Inflammatory macrophage treated with lipopolysaccharide for 4 hours (primary cell): Measurements from ENCODE around the gene DNM3.
A peak's percentile ranks its signal among the peaks of the same experiment; 100 is the strongest.
"Not testable (repeated sequence)": the region's sequence is repeated elsewhere in the genome, so short reads cannot be mapped to it uniquely, and the experiment has no call there.

Experiments
- DNase-seq: peaks from one replicate; pipeline ENCODE4 v3.0.0-alpha.2; 2020

Gene DNM3

GRCh38 chr1:172054172-172054571 is 212.9 kb downstream of the DNM3 start:
- DNase-seq = no peak

- DNase-seq = not testable (repeated sequence)
Measured at GRCh38 chr1:172055816-172056419, 214.6 kb downstream of the DNM3 start.

- no peak for DNase-seq
Measured at GRCh38 chr1:172068334-172068733, 227.0 kb downstream of the DNM3 start.

- DNase-seq = no peak
Measured at GRCh38 chr1:172069051-172069450, 227.8 kb downstream of the DNM3 start.

- no peak for DNase-seq
Measured at GRCh38 chr1:172069534-172069933, 228.2 kb downstream of the DNM3 start.

- DNase-seq = no peak
Measured at GRCh38 chr1:172070055-172070454, 228.8 kb downstream of the DNM3 start.

GRCh38 chr1:172071746-172072145 is 230.4 kb downstream of the DNM3 start:
- DNase-seq = no peak

- DNase-seq = not testable (repeated sequence)
Measured at GRCh38 chr1:172079859-172080258, 238.6 kb downstream of the DNM3 start.

GRCh38 chr1:172083191-172083590 is 241.9 kb downstream of the DNM3 start:
- no peak for DNase-seq

GRCh38 chr1:172084876-172085275 is 243.6 kb downstream of the DNM3 start:
- DNase-seq = no peak

GRCh38 chr1:172085317-172085716 is 244.0 kb downstream of the DNM3 start:
- DNase-seq = no peak

GRCh38 chr1:172086137-172086536 is 244.8 kb downstream of the DNM3 start:
- no peak for DNase-seq

GRCh38 chr1:172088256-172088655 is 247.0 kb downstream of the DNM3 start:
- DNase-seq = no peak

GRCh38 chr1:172089768-172090510 is 248.6 kb downstream of the DNM3 start:
- DNase-seq = peak; percentile 23

- DNase-seq = no peak
Measured at GRCh38 chr1:172090511-172090817, 249.2 kb downstream of the DNM3 start.

GRCh38 chr1:172095846-172096245 is 254.5 kb downstream of the DNM3 start:
- DNase-seq = peak; percentile 58

- DNase-seq = no peak
Measured at GRCh38 chr1:172105230-172105629, 263.9 kb downstream of the DNM3 start.

GRCh38 chr1:172107316-172107975 is 266.1 kb downstream of the DNM3 start:
- DNase-seq = no peak

GRCh38 chr1:172108161-172108893 is 267.0 kb downstream of the DNM3 start:
- DNase-seq = no peak

GRCh38 chr1:172109359-172109758 is 268.1 kb downstream of the DNM3 start:
- no peak for DNase-seq

GRCh38 chr1:172112576-172112975 is 271.3 kb downstream of the DNM3 start:
- no peak for DNase-seq

- no peak for DNase-seq
Measured at GRCh38 chr1:172117800-172118199, 276.5 kb downstream of the DNM3 start.

- DNase-seq = no peak
Measured at GRCh38 chr1:172118618-172119017, 277.3 kb downstream of the DNM3 start.

- DNase-seq = no peak
Measured at GRCh38 chr1:172119184-172119583, 277.9 kb downstream of the DNM3 start.
